Measurements from ENCODE around the gene NUP160.

- TF ChIP-seq POLR2A (IDR thresholded peaks at IDR 0.05; ENCODE audit: low read length) (no peak), CTCF (IDR thresholded peaks at IDR 0.05) (no peak), JUN (IDR thresholded peaks at IDR 0.05) (peak; percentile 43 to 78; a peak in 3 of 5 replicates), REST (IDR thresholded peaks at IDR 0.05) (no peak), MAZ (IDR thresholded peaks at IDR 0.05; ENCODE audit: borderline replicate concordance, low read depth, low read length) (no peak), CEBPB (IDR thresholded peaks at IDR 0.05) (peak in 1 of 2 experiments; percentile 89; a peak in 2 of 4 replicates), BHLHE40 (IDR thresholded peaks at IDR 0.05; ENCODE audit: low read depth, low read length) (no peak), MAX (IDR thresholded peaks at IDR 0.05) (peak; percentile 75), NFE2L2 (conservative IDR thresholded peaks at IDR 0.05; ENCODE audit: low read length) (no peak), USF2 (IDR thresholded peaks at IDR 0.05) (no peak), NPAS2 (CRISPR knock-in tag; IDR thresholded peaks at IDR 0.05; ENCODE audit: borderline replicate concordance) (no peak), HDAC2 (IDR thresholded peaks at IDR 0.05) (no peak), CHD4 (IDR thresholded peaks at IDR 0.05; ENCODE audit: borderline replicate concordance) (no peak)
These were observed 9.9 kb upstream of the NUP160 start for GRCh38 chr11:47857892-47858543.

Measured in A549 (cell line).